HEK293 (cell line): ENCODE results near the gene SLCO4A1.

Source experiments
- FEZF1 ChIP-seq: fragments of 450-650 bp; formaldehyde crosslinking; IDR thresholded peaks from 2 replicates; pipeline ENCODE4 v1.5.1; 2016; ENCODE audit warnings: missing biosample characterization, missing genetic modification characterization
- HOXC10 ChIP-seq: sonication (generic); formaldehyde crosslinking; IDR thresholded peaks from 2 replicates; pipeline ENCODE4 v1.8.1; 2023; ENCODE audit warnings: mild to moderate bottlenecking, missing genetic modification reagents
- IKZF3 ChIP-seq: fragments of 450-650 bp; IDR thresholded peaks from 2 replicates; pipeline ENCODE4 v1.5.0; 2018; ENCODE audit warnings: missing biosample characterization, mild to moderate bottlenecking, missing genetic modification characterization, moderate library complexity
- KLF16 ChIP-seq: fragments of 450-650 bp; formaldehyde crosslinking; IDR thresholded peaks from 2 replicates; pipeline ENCODE4 v1.5.1; 2017; ENCODE audit warnings: missing biosample characterization, missing genetic modification characterization
- OSR2 ChIP-seq: fragments of 450-650 bp; formaldehyde crosslinking; IDR thresholded peaks from 2 replicates; pipeline ENCODE4 v1.5.1; 2016; ENCODE audit warnings: missing biosample characterization, missing genetic modification characterization
- TCF7L2 ChIP-seq: IDR thresholded peaks from 2 replicates; pipeline ENCODE4 v1.6.1; 2011; ENCODE audit warnings: low read depth, mild to moderate bottlenecking, inconsistent platforms, low read length, moderate library complexity, borderline replicate concordance
- ZBTB20 ChIP-seq: fragments of 450-650 bp; formaldehyde crosslinking; IDR thresholded peaks from 2 replicates; pipeline ENCODE4 v1.5.1; 2016; ENCODE audit warnings: missing biosample characterization, missing genetic modification characterization
- ZFP3 ChIP-seq: fragments of 450-650 bp; formaldehyde crosslinking; IDR thresholded peaks from 2 replicates; pipeline ENCODE4 v1.5.1; 2016; ENCODE audit warnings: low read depth, missing biosample characterization, missing genetic modification characterization
- ZIC2 ChIP-seq: fragments of 450-650 bp; formaldehyde crosslinking; IDR thresholded peaks from 2 replicates; pipeline ENCODE4 v1.5.1; 2016; ENCODE audit warnings: missing biosample characterization, missing genetic modification characterization
- ZNF146 ChIP-seq: fragments of 450-650 bp; formaldehyde crosslinking; IDR thresholded peaks from 2 replicates; pipeline ENCODE4 v1.5.1; 2016; ENCODE audit warnings: missing biosample characterization, missing genetic modification characterization
- ZNF16 ChIP-seq: fragments of 450-650 bp; formaldehyde crosslinking; IDR thresholded peaks from 2 replicates; pipeline ENCODE4 v1.5.1; 2016; ENCODE audit warnings: low read depth, missing biosample characterization, missing genetic modification characterization
- ZNF169 ChIP-seq: fragments of 450-650 bp; formaldehyde crosslinking; IDR thresholded peaks from 2 replicates; pipeline ENCODE4 v1.5.1; 2016; ENCODE audit warnings: missing biosample characterization, missing genetic modification characterization
- ZNF24 ChIP-seq: fragments of 450-650 bp; formaldehyde crosslinking; IDR thresholded peaks from 2 replicates; pipeline ENCODE4 v1.5.1; 2016; ENCODE audit warnings: missing biosample characterization, missing genetic modification characterization
- ZNF292 ChIP-seq: fragments of 450-650 bp; formaldehyde crosslinking; IDR thresholded peaks from 2 replicates; pipeline ENCODE4 v1.5.1; 2016; ENCODE audit warnings: low read depth, missing biosample characterization, missing genetic modification characterization, borderline replicate concordance
- ZNF302 ChIP-seq: fragments of 450-650 bp; formaldehyde crosslinking; IDR thresholded peaks from 2 replicates; pipeline ENCODE4 v1.5.1; 2016; ENCODE audit warnings: missing biosample characterization, missing genetic modification characterization, low read depth
- ZNF311 ChIP-seq: fragments of 450-650 bp; formaldehyde crosslinking; IDR thresholded peaks from 2 replicates; pipeline ENCODE4 v1.5.1; 2017; ENCODE audit warnings: missing biosample characterization, missing genetic modification characterization, borderline replicate concordance
- ZNF341 ChIP-seq: fragments of 450-650 bp; formaldehyde crosslinking; IDR thresholded peaks from 2 replicates; pipeline ENCODE4; 2016; ENCODE audit warnings: low read depth, missing biosample characterization, missing genetic modification characterization
- ZNF394 ChIP-seq: fragments of 450-650 bp; formaldehyde crosslinking; IDR thresholded peaks from 2 replicates; pipeline ENCODE4 v1.5.1; 2016; ENCODE audit warnings: missing biosample characterization, missing genetic modification characterization, mild to moderate bottlenecking, moderate library complexity, borderline replicate concordance
- ZNF423 ChIP-seq: fragments of 450-650 bp; formaldehyde crosslinking; IDR thresholded peaks from 2 replicates; pipeline ENCODE4 v1.5.1; 2016; ENCODE audit warnings: missing biosample characterization, missing genetic modification characterization
- ZNF600 ChIP-seq: fragments of 450-650 bp; formaldehyde crosslinking; IDR thresholded peaks from 2 replicates; pipeline ENCODE4 v1.5.1; 2016; ENCODE audit warnings: missing biosample characterization, missing genetic modification characterization
- ZNF610 ChIP-seq: fragments of 450-650 bp; formaldehyde crosslinking; IDR thresholded peaks from 2 replicates; pipeline ENCODE4 v1.5.1; 2016; ENCODE audit warnings: missing biosample characterization, missing genetic modification characterization, borderline replicate concordance
- ZNF623 ChIP-seq: fragments of 450-650 bp; formaldehyde crosslinking; IDR thresholded peaks from 2 replicates; pipeline ENCODE4 v1.5.1; 2016; ENCODE audit warnings: missing biosample characterization, missing genetic modification characterization
- ZNF76 ChIP-seq: fragments of 450-650 bp; formaldehyde crosslinking; IDR thresholded peaks from 2 replicates; pipeline ENCODE4; 2016; ENCODE audit warnings: low read depth, missing biosample characterization, missing genetic modification characterization, borderline replicate concordance
- ZNF768 ChIP-seq: fragments of 450-650 bp; formaldehyde crosslinking; IDR thresholded peaks from 2 replicates; pipeline ENCODE4 v1.5.1; 2018; ENCODE audit warnings: missing biosample characterization, mild to moderate bottlenecking, missing genetic modification characterization
- TF ChIP-seq, protein P1 (sequence below): fragments of 450-650 bp; formaldehyde crosslinking; IDR thresholded peaks from 2 replicates; pipeline ENCODE4 v1.5.1; 2016; ENCODE audit warnings: missing biosample characterization, missing genetic modification characterization
- TF ChIP-seq, protein P2 (sequence below): fragments of 450-650 bp; IDR thresholded peaks from 2 replicates; pipeline ENCODE4 v1.5.1; 2018; ENCODE audit warnings: missing biosample characterization, missing genetic modification characterization
- TF ChIP-seq, protein P3 (sequence below): sonication (generic); formaldehyde crosslinking; IDR thresholded peaks from 2 replicates; pipeline ENCODE4 v1.8.1; 2022; ENCODE audit warnings: mild to moderate bottlenecking, moderate library complexity, missing genetic modification reagents
- TF ChIP-seq, protein P4 (sequence below): fragments of 450-650 bp; formaldehyde crosslinking; IDR thresholded peaks from 2 replicates; pipeline ENCODE4 v1.5.1; 2017; ENCODE audit warnings: missing biosample characterization, missing genetic modification characterization
- TF ChIP-seq, protein P5 (sequence below): fragments of 450-650 bp; formaldehyde crosslinking; IDR thresholded peaks from 2 replicates; pipeline ENCODE4 v1.5.1; 2016; ENCODE audit warnings: missing biosample characterization, missing genetic modification characterization
- TF ChIP-seq, protein P6 (sequence below): fragments of 450-650 bp; formaldehyde crosslinking; IDR thresholded peaks from 2 replicates; pipeline ENCODE4 v1.5.1; 2017; ENCODE audit warnings: missing biosample characterization, missing genetic modification characterization

The SLCO4A1 gene

DNA sequence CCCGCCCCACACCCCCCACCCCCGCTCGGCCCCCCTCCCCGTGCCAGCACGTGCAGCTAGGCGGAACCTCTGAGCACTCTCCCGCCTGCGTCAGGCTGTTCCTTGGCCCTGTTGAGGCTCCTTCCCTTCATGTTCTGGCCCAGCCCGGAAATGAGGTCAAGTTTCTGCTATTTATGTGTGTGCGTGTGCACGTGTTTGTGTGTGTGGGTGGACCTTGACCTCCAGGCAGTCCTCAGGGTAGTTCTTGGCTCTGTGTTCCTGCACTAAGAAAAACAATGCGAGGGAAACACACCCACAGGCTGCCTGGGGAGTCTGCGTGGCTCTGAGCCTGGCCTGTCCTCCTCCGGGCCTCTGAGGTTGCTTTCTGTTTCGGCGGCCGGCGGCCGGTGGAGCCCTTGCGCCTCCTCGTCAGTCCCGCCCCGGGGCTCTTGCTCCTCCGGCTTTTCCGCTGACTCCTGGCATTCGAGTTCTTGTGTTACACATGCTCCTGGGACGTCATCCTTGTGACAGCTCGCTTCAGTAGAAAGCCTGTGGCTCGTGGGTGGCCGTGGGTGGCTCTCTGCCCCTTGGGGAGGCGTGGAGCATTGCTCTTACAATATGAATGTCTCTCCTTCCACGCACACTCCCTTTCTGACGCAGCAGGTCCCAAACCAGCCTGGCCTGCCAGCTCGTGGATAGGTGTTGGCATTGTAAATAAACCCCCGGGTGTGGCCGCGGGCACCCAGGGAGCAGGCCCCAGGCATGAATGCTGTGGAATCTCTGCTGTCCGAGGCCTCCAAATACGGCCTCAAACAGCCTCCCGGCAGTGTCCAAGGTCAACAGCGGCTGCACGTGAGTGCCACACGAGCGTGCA lies 10.0 kb downstream of the SLCO4A1 start (continued):
- TF ChIP-seq, protein P1, sequence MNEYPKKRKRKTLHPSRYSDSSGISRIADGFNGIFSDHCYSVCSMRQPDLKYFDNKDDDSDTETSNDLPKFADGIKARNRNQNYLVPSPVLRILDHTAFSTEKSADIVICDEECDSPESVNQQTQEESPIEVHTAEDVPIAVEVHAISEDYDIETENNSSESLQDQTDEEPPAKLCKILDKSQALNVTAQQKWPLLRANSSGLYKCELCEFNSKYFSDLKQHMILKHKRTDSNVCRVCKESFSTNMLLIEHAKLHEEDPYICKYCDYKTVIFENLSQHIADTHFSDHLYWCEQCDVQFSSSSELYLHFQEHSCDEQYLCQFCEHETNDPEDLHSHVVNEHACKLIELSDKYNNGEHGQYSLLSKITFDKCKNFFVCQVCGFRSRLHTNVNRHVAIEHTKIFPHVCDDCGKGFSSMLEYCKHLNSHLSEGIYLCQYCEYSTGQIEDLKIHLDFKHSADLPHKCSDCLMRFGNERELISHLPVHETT (tag by site-specific recombination), result peak; percentile 29; the same call in 1 of the 2 replicates
- 0 out of 2 replicates have a peak, but pooled peaks have one; percentile 16 for TF ChIP-seq ZNF394 (tag by site-specific recombination)
- TF ChIP-seq, protein P2, sequence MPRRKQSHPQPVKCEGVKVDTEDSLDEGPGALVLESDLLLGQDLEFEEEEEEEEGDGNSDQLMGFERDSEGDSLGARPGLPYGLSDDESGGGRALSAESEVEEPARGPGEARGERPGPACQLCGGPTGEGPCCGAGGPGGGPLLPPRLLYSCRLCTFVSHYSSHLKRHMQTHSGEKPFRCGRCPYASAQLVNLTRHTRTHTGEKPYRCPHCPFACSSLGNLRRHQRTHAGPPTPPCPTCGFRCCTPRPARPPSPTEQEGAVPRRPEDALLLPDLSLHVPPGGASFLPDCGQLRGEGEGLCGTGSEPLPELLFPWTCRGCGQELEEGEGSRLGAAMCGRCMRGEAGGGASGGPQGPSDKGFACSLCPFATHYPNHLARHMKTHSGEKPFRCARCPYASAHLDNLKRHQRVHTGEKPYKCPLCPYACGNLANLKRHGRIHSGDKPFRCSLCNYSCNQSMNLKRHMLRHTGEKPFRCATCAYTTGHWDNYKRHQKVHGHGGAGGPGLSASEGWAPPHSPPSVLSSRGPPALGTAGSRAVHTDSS (tag by site-specific recombination), result no peak
- TF ChIP-seq ZNF623 (tag by site-specific recombination), result peak; percentile 32; the same call in 1 of the 2 replicates
- TF ChIP-seq, protein P3, sequence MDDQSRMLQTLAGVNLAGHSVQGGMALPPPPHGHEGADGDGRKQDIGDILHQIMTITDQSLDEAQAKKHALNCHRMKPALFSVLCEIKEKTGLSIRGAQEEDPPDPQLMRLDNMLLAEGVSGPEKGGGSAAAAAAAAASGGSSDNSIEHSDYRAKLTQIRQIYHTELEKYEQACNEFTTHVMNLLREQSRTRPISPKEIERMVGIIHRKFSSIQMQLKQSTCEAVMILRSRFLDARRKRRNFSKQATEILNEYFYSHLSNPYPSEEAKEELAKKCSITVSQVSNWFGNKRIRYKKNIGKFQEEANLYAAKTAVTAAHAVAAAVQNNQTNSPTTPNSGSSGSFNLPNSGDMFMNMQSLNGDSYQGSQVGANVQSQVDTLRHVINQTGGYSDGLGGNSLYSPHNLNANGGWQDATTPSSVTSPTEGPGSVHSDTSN, result no peak
- peak; percentile 71 for TF ChIP-seq ZNF423 (tag by site-specific recombination)
- TF ChIP-seq, protein P4, sequence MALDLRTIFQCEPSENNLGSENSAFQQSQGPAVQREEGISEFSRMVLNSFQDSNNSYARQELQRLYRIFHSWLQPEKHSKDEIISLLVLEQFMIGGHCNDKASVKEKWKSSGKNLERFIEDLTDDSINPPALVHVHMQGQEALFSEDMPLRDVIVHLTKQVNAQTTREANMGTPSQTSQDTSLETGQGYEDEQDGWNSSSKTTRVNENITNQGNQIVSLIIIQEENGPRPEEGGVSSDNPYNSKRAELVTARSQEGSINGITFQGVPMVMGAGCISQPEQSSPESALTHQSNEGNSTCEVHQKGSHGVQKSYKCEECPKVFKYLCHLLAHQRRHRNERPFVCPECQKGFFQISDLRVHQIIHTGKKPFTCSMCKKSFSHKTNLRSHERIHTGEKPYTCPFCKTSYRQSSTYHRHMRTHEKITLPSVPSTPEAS (tag by site-specific recombination), result peak; percentile 74
- TF ChIP-seq TCF7L2, result 0 out of 2 replicates have a peak, but pooled peaks have one; percentile 36
- no peak for TF ChIP-seq ZNF169 (tag by site-specific recombination)
- TF ChIP-seq, protein P5, sequence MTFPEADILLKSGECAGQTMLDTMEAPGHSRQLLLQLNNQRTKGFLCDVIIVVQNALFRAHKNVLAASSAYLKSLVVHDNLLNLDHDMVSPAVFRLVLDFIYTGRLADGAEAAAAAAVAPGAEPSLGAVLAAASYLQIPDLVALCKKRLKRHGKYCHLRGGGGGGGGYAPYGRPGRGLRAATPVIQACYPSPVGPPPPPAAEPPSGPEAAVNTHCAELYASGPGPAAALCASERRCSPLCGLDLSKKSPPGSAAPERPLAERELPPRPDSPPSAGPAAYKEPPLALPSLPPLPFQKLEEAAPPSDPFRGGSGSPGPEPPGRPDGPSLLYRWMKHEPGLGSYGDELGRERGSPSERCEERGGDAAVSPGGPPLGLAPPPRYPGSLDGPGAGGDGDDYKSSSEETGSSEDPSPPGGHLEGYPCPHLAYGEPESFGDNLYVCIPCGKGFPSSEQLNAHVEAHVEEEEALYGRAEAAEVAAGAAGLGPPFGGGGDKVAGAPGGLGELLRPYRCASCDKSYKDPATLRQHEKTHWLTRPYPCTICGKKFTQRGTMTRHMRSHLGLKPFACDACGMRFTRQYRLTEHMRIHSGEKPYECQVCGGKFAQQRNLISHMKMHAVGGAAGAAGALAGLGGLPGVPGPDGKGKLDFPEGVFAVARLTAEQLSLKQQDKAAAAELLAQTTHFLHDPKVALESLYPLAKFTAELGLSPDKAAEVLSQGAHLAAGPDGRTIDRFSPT, result peak; percentile 54; the same call in 1 of the 2 replicates
- no peak for TF ChIP-seq ZFP3 (tag by site-specific recombination)
- TF ChIP-seq ZNF600, result peak; percentile 97
- no peak for TF ChIP-seq ZNF311
- TF ChIP-seq HOXC10 (CRISPR knock-in tag), result no peak
- peak; percentile 90 for TF ChIP-seq KLF16 (tag by site-specific recombination)
- 0 out of 2 replicates have a peak, but pooled peaks have one; percentile 21 for TF ChIP-seq ZBTB20 (tag by site-specific recombination)
- no peak for TF ChIP-seq ZNF24 (tag by site-specific recombination)
- TF ChIP-seq ZNF16, result no peak
- TF ChIP-seq FEZF1 (tag by site-specific recombination), result peak; percentile 39
- TF ChIP-seq ZIC2 (tag by site-specific recombination), result peak; percentile 77
- TF ChIP-seq ZNF76, result peak; percentile 47; the same call in 1 of the 2 replicates
- peak; percentile 24; the same call in 1 of the 2 replicates for TF ChIP-seq ZNF146 (tag by site-specific recombination)
- no peak for TF ChIP-seq ZNF292 (tag by site-specific recombination)
- TF ChIP-seq ZNF341 (tag by site-specific recombination), result peak; percentile 64
- TF ChIP-seq IKZF3 (tag by site-specific recombination), result peak; percentile 35; the same call in 1 of the 2 replicates
- no peak for TF ChIP-seq ZNF768 (tag by site-specific recombination)
- TF ChIP-seq OSR2 (tag by site-specific recombination), result peak; percentile 64
- no peak for TF ChIP-seq ZNF610
- TF ChIP-seq, protein P6, sequence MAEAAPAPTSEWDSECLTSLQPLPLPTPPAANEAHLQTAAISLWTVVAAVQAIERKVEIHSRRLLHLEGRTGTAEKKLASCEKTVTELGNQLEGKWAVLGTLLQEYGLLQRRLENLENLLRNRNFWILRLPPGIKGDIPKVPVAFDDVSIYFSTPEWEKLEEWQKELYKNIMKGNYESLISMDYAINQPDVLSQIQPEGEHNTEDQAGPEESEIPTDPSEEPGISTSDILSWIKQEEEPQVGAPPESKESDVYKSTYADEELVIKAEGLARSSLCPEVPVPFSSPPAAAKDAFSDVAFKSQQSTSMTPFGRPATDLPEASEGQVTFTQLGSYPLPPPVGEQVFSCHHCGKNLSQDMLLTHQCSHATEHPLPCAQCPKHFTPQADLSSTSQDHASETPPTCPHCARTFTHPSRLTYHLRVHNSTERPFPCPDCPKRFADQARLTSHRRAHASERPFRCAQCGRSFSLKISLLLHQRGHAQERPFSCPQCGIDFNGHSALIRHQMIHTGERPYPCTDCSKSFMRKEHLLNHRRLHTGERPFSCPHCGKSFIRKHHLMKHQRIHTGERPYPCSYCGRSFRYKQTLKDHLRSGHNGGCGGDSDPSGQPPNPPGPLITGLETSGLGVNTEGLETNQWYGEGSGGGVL (tag by site-specific recombination), result 0 out of 2 replicates have a peak, but pooled peaks have one; percentile 51
- TF ChIP-seq ZNF302 (tag by site-specific recombination), result no peak
